Neuronal stem cell (in vitro differentiated cells): ENCODE data around the gene ITGA3.

Experiments
- DNase-seq: peaks from one replicate; pipeline ENCODE4 v3.0.0-alpha.2; 2013; ENCODE audit warnings: low spot score
- H2AFZ ChIP-seq: one replicate; pipeline ENCODE4 v1.6.1; 2013; ENCODE audit warnings: mild to moderate bottlenecking, low read length, inconsistent platforms
- H2AK5ac ChIP-seq: 2 replicates; pipeline ENCODE4 v1.6.1; 2013; ENCODE audit warnings: low read depth, mild to moderate bottlenecking, inconsistent platforms, low read length, moderate library complexity, mixed read lengths
- H2BK120ac ChIP-seq: 2 replicates; pipeline ENCODE4 v1.6.1; 2013; ENCODE audit warnings: low read depth, mild to moderate bottlenecking, inconsistent platforms, low read length, moderate library complexity, mixed read lengths
- H2BK12ac ChIP-seq: one replicate; pipeline ENCODE4 v1.6.1; 2013; ENCODE audit warnings: low read length, inconsistent platforms
- H2BK15ac ChIP-seq: 2 replicates; pipeline ENCODE4 v1.6.1; 2013; ENCODE audit warnings: mild to moderate bottlenecking, low read length, inconsistent platforms, mixed read lengths
- H2BK5ac ChIP-seq: one replicate; pipeline ENCODE4 v1.6.1; 2013; ENCODE audit warnings: inconsistent platforms, mild to moderate bottlenecking, low read length, moderate library complexity
- H3K14ac ChIP-seq: one replicate; pipeline ENCODE4 v1.6.1; 2013; ENCODE audit warnings: low read length, inconsistent platforms
- H3K18ac ChIP-seq: 2 replicates; pipeline ENCODE4 v1.6.1; 2013; ENCODE audit warnings: low read length, inconsistent platforms
- H3K23ac ChIP-seq: 2 replicates; pipeline ENCODE4 v1.6.1; 2013; ENCODE audit warnings: low read depth, mild to moderate bottlenecking, mixed read lengths, low read length, inconsistent platforms; ENCODE audit not compliant: poor library complexity
- H3K27ac ChIP-seq: replicated peaks from 3 replicates; pipeline ENCODE4 v1.5.1; 2013; ENCODE audit warnings: low read length, inconsistent platforms
- H3K27me3 ChIP-seq, 3 experiments: 2 replicates each; pipeline ENCODE4 v1.6.1; 2013; ENCODE audit warnings: low read length in 3 of 3, mild to moderate bottlenecking in 2 of 3, inconsistent platforms in 1 of 3, low read depth in 1 of 3, mixed read lengths in 1 of 3, moderate library complexity in 1 of 3; ENCODE audit not compliant: control insufficient read depth in 3 of 3, insufficient read depth in 3 of 3
- H3K36me3 ChIP-seq, 2 donors: replicated peaks in 1 of 2; 2 replicates each; pipeline ENCODE4 v1.6.1; 2013; ENCODE audit warnings: low read length in 2 of 2; ENCODE audit not compliant: control insufficient read depth in 2 of 2, insufficient read depth in 2 of 2
- H3K4ac ChIP-seq: 2 replicates; pipeline ENCODE4 v1.6.1; 2013; ENCODE audit warnings: inconsistent platforms, mild to moderate bottlenecking, low read length, moderate library complexity
- H3K4me1 ChIP-seq, 2 donors: 1 replicate in 1 of 2; 2 replicates in 1 of 2; pipeline ENCODE4 v1.6.1; 2013; ENCODE audit warnings: low read length in 2 of 2, low read depth in 1 of 2; ENCODE audit not compliant: control insufficient read depth in 2 of 2, insufficient read depth in 1 of 2
- H3K4me2 ChIP-seq: one replicate; pipeline ENCODE4 v1.6.1; 2013; ENCODE audit warnings: mild to moderate bottlenecking, low read length, inconsistent platforms; ENCODE audit not compliant: insufficient read depth, poor library complexity, severe bottlenecking
- H3K4me3 ChIP-seq, 2 donors: 2 replicates each; pipeline ENCODE4 v1.5.1; 2013; ENCODE audit warnings: low read length in 2 of 2, mild to moderate bottlenecking in 2 of 2, inconsistent platforms in 1 of 2, moderate library complexity in 1 of 2
- H3K79me1 ChIP-seq: one replicate; pipeline ENCODE4 v1.6.1; 2013; ENCODE audit warnings: low read depth, mild to moderate bottlenecking, inconsistent platforms, low read length, moderate library complexity
- H3K9ac ChIP-seq: one replicate; pipeline ENCODE4 v1.6.1; 2013; ENCODE audit warnings: mild to moderate bottlenecking, low read depth, low read length, inconsistent platforms; ENCODE audit not compliant: poor library complexity
- H3K9me3 ChIP-seq, 2 donors: replicated peaks in 1 of 2; 2 replicates each; pipeline versions ENCODE3 to v1.6.1; 2013; ENCODE audit warnings: low read length in 2 of 2, mild to moderate bottlenecking in 2 of 2, inconsistent platforms in 1 of 2, low read depth in 1 of 2, mixed read lengths in 1 of 2, moderate library complexity in 1 of 2; ENCODE audit not compliant: control insufficient read depth in 2 of 2, insufficient read depth in 1 of 2
- H4K8ac ChIP-seq: one replicate; pipeline ENCODE4 v1.6.1; 2013; ENCODE audit warnings: low read depth, mild to moderate bottlenecking, inconsistent platforms, low read length, moderate library complexity
- H4K91ac ChIP-seq: one replicate; pipeline ENCODE4 v1.6.1; 2013; ENCODE audit warnings: low read length, low read depth, mild to moderate bottlenecking, inconsistent platforms; ENCODE audit not compliant: poor library complexity
- WGBS, 2 donors: extraction: QIAGEN DNeasy Blood & Tissue Kit; methylation state at CpG; one replicate each; pipeline ENCODE4 v1.1.7; 2013; ENCODE audit warnings: missing lambda C conversion rate in 2 of 2, mixed read lengths in 1 of 2; ENCODE audit not compliant: insufficient read length in 2 of 2, insufficient replicate concordance in 1 of 2; ENCODE audit errors: extremely low coverage in 2 of 2; 5-methylcytosine and 5-hydroxymethylcytosine counted together

ITGA3 gene

DNA sequence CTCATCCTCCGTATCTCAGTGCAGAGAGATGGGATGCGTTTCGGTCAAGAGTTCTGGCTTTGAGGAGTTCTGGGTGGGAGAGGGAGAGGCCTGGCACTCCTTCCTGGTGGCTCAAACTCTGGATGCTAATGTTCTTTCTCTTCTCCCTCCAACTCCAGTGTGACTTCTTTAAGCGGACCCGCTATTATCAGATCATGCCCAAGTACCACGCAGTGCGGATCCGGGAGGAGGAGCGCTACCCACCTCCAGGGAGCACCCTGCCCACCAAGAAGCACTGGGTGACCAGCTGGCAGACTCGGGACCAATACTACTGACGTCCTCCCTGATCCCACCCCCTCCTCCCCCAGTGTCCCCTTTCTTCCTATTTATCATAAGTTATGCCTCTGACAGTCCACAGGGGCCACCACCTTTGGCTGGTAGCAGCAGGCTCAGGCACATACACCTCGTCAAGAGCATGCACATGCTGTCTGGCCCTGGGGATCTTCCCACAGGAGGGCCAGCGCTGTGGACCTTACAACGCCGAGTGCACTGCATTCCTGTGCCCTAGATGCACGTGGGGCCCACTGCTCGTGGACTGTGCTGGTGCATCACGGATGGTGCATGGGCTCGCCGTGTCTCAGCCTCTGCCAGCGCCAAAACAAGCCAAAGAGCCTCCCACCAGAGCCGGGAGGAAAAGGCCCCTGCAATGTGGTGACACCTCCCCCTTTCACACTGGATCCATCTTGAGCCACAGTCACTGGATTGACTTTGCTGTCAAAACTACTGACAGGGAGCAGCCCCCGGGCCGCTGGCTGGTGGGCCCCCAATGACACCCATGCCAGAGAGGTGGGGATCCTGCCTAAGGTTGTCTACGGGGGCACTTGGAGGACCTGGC is 33.3 kb downstream of the ITGA3 start:
- H3K4me1 ChIP-seq, result no peaks in the 10 kb centered on the region
- no peaks in the 10 kb centered on the region for H3K79me1 ChIP-seq
- H4K91ac ChIP-seq, result no peak overlapping the region
- H2BK120ac ChIP-seq, result no peak overlapping the region
- H3K4me3 ChIP-seq, result no peak overlapping the region
- H3K18ac ChIP-seq, result peak overlapping the region; percentile 70
- H3K27me3 ChIP-seq, result peaks cover 0 to 7% (median 0%) of the 10 kb centered on the region in 3 experiments
- H4K8ac ChIP-seq, result peak overlapping the region; percentile 72
- H3K36me3 ChIP-seq, result no peaks in the 10 kb centered on the region
- H2AFZ ChIP-seq, result peak overlapping the region; percentile 36
- no peaks in the 10 kb centered on the region for H3K9me3 ChIP-seq
- H2AK5ac ChIP-seq, result peak overlapping the region; percentile 7
- H3K9ac ChIP-seq, result peak overlapping the region; percentile 50
- no peak overlapping the region for H2BK5ac ChIP-seq
- peak overlapping the region; percentile 31 for H3K14ac ChIP-seq
- H3K27ac ChIP-seq, result no peak overlapping the region
- no peak overlapping the region for H2BK12ac ChIP-seq
- peak overlapping the region; percentile 83 for H2BK15ac ChIP-seq
- DNase-seq, result no peak
- H3K23ac ChIP-seq, result peak overlapping the region; percentile 8
- no peak overlapping the region for H3K4me2 ChIP-seq
- H3K4ac ChIP-seq, result no peak overlapping the region
- no CpG with 5 or more reads among the region's 25 CpGs for WGBS, 2 donors

DNA sequence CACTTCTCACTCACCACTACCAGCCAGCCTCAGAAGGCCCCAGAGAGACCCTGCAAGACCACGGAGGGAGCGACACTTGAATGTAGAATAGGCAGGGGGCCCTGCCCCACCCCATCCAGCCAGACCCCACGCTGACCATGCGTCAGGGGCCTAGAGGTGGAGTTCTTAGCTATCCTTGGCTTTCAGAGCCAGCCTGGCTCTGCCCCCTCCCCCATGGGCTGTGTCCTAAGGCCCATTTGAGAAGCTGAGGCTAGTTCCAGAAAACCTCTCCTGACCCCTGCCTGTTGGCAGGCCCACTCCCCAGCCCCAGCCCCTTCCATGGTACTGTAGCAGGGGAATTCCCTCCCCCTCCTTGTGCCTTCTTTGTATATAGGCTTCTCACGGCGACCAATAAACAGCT is 34.2 kb downstream of the ITGA3 start:
- no peak overlapping the region for H2AK5ac ChIP-seq
- no peak overlapping the region for H3K4me2 ChIP-seq
- no peak overlapping the region for H3K27ac ChIP-seq
- no peaks in the 10 kb centered on the region for H3K9me3 ChIP-seq
- no peak overlapping the region for H3K4ac ChIP-seq
- H3K14ac ChIP-seq, result no peak overlapping the region
- H2BK15ac ChIP-seq, result peak overlapping the region; percentile 54
- H3K23ac ChIP-seq, result peak overlapping the region; percentile 8
- H3K27me3 ChIP-seq, result peaks cover 0 to 7% (median 0%) of the 10 kb centered on the region in 3 experiments
- H2BK5ac ChIP-seq, result no peak overlapping the region
- H3K79me1 ChIP-seq, result no peaks in the 10 kb centered on the region
- no peak overlapping the region for H3K18ac ChIP-seq
- H2AFZ ChIP-seq, result peak overlapping the region; percentile 36
- no peak overlapping the region for H2BK12ac ChIP-seq
- DNase-seq, result no peak
- no CpG with 5 or more reads among the region's 6 CpGs for WGBS, 2 donors
- H3K9ac ChIP-seq, result no peak overlapping the region
- no peak overlapping the region for H4K8ac ChIP-seq
- H2BK120ac ChIP-seq, result no peak overlapping the region
- no peak overlapping the region for H4K91ac ChIP-seq
- no peaks in the 10 kb centered on the region for H3K36me3 ChIP-seq
- H3K4me1 ChIP-seq, result peaks cover 0 to 3% of the 10 kb centered on the region in 2 donors
- H3K4me3 ChIP-seq, result no peak overlapping the region

DNA sequence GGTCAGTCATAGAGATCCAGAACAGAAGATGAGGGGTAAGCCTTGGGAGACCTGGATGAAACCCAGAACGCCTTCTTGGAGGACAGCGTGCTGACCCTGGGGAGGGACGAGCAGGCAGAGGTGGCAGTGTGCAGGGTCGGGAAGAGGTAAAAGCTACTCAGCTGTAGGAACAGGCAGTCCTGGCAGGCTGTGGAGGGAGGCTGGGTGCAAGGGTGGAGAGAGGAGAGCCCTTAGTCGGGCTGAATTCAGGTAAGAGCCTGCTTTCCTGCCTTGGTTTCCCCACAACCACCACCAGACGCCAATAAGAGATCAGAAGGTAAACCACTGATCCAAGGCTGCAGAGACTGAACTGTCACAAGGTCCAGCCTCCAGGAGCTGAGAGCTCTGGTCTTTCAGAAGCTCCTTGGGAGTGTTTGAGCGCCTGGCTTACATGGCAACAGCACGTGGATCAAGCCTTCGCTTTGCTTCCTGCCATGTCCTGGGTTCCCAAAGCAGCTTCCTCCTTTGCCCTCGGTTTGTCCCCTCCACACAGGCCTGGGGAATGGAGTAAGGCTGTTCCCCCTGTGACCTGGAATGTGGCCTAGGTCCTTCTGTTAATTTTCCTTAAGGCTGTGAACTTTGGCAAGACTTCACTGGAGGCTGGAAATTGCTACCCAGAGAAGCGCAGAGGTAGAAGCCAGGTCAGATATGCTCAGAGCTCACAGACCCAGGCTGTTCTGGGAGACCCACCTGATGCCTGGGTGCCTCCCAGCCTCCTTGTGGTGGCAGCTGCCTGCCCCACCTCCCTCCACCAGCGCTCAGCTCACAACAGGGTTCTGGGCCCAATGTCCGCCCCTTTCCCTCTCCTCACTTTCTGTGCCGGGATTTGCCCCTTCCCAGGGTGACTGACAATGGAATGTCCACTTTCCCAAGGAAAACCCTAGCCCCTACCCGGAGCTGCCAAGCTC is 35.3 kb downstream of the ITGA3 start:
- H4K91ac ChIP-seq, result no peak overlapping the region
- no peak overlapping the region for H2AK5ac ChIP-seq

DNA sequence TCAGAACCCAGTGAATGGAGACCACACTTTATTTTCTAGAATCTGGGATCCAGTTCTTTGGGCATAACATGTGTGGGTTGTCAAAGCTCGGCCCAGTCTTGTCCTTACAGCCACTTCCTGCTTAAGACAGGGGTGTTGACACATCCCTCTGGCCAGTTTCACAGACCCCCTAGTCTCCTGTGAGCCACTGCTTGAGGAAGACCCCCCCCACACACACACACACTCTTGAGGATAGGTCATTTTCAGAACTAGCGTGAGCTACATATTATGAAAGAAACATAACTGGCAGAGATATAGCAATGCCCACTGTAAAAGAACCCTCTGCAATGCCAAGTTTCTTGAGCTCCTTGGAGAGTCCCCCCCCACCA is 36.0 kb downstream of the ITGA3 start:
- Histone ChIP-seq H2BK12ac (no peak overlapping the region), H3K18ac (peak overlapping the region; percentile 21), H4K8ac (no peak overlapping the region), H3K4me2 (no peak overlapping the region), H3K14ac (no peak overlapping the region), H3K4me3 (no peak overlapping the region), H3K36me3 (no peaks in the 10 kb centered on the region), H4K91ac (no peak overlapping the region), H3K79me1 (peaks cover 6% of the 10 kb centered on the region), H3K23ac (no peak overlapping the region), H3K27ac (no peak overlapping the region), H3K9ac (no peak overlapping the region), H3K9me3 (no peaks in the 10 kb centered on the region), H3K4me1 (peaks cover 8 to 10% of the 10 kb centered on the region in 2 donors), H2BK15ac (no peak overlapping the region), H2AK5ac (no peak overlapping the region), H2BK5ac (no peak overlapping the region), H3K27me3 (peaks cover 0 to 7% (median 0%) of the 10 kb centered on the region in 3 experiments), H2AFZ (no peak overlapping the region), H2BK120ac (no peak overlapping the region), H3K4ac (no peak overlapping the region)
- DNase-seq, result no peak
- whole genome bisulfite sequencing, 2 donors, result no CpG with 5 or more reads among the region's 2 CpGs

More for the DNA sequence above, 35.3 kb downstream of the ITGA3 start:
- H3K18ac ChIP-seq, result peak overlapping the region; percentile 63
- no peak overlapping the region for H3K27ac ChIP-seq
- H3K4me1 ChIP-seq, result peaks cover 7% of the 10 kb centered on the region in 2 donors
- H3K9ac ChIP-seq, result no peak overlapping the region
- H2BK5ac ChIP-seq, result no peak overlapping the region
- H3K14ac ChIP-seq, result no peak overlapping the region
- H3K4me3 ChIP-seq, result no peak overlapping the region
- no peaks in the 10 kb centered on the region for H3K9me3 ChIP-seq
- no CpG with 5 or more reads among the region's 15 CpGs for WGBS, 2 donors
- H2BK15ac ChIP-seq, result no peak overlapping the region
- H2BK12ac ChIP-seq, result no peak overlapping the region
- H3K23ac ChIP-seq, result no peak overlapping the region
- H3K4ac ChIP-seq, result no peak overlapping the region
- H2BK120ac ChIP-seq, result no peak overlapping the region
- no peak overlapping the region for H4K8ac ChIP-seq
- H3K4me2 ChIP-seq, result no peak overlapping the region
- no peak overlapping the region for H2AFZ ChIP-seq
- DNase-seq, result no peak
- H3K79me1 ChIP-seq, result peaks cover 5% of the 10 kb centered on the region
- H3K27me3 ChIP-seq, result peaks cover 0 to 7% (median 0%) of the 10 kb centered on the region in 3 experiments
- H3K36me3 ChIP-seq, result no peaks in the 10 kb centered on the region
